RPMI7951 (cell line): ENCODE results near the gene MCM7. TPM values are rescaled to one million over a fixed set of nuclear protein-coding genes. Genes with fewer than 3 reads are reported as not detected.
A peak's percentile ranks its signal among the peaks of the same experiment; 100 is the strongest.

Source experiments
- DNase-seq: peaks from one replicate; pipeline ENCODE4 v3.0.0-alpha.2; 2012; ENCODE audit warnings: low read depth
- total RNA-seq: library from RNA; depleted of rRNA; stranded (reverse); fragments of >200 nt; shearing (Covaris generic); gene quantifications from 2 replicates; pipeline ENCODE4 v1.2.3, GENCODE V29; 2014; rRNA removed

Gene MCM7
- total RNA-seq, 1 experiment from 2014 or later, result 216 TPM

- no peak for DNase-seq
Measured at GRCh38 chr7:100071018-100071723, 30.0 kb downstream of the MCM7 start.

GRCh38 chr7:100069991-100070390 is 31.2 kb downstream of the MCM7 start:
- no peak for DNase-seq

GRCh38 chr7:100066953-100067352 is 34.2 kb downstream of the MCM7 start:
- no peak for DNase-seq

GRCh38 chr7:100065452-100066186 is 35.6 kb downstream of the MCM7 start:
- peak; percentile 70 for DNase-seq

- DNase-seq, result no peak
Measured at GRCh38 chr7:100064162-100064561, 37.0 kb downstream of the MCM7 start.

GRCh38 chr7:100063376-100063775 is 37.8 kb downstream of the MCM7 start:
- DNase-seq, result no peak

GRCh38 chr7:100061518-100062193 is 39.5 kb downstream of the MCM7 start:
- DNase-seq, result no peak

- DNase-seq, result no peak
Measured at GRCh38 chr7:100059251-100059739, 41.9 kb downstream of the MCM7 start.

- no peak for DNase-seq
Measured at GRCh38 chr7:100057006-100057405, 44.2 kb downstream of the MCM7 start.

GRCh38 chr7:100053215-100053614 is 48.0 kb downstream of the MCM7 start:
- DNase-seq, result peak; percentile 52

GRCh38 chr7:100051611-100052010 is 49.6 kb downstream of the MCM7 start:
- DNase-seq, result peak; percentile 25

GRCh38 chr7:100049441-100050291 is 51.5 kb downstream of the MCM7 start, which contains the start of gene ZSCAN21:
Gene ZSCAN21, plus strand, starts transcription at chr7:100049774. Its CDS starts 7,233 bp downstream, at chr7:100057007.
- peak; percentile 84 for DNase-seq

GRCh38 chr7:100048680-100049079 is 52.5 kb downstream of the MCM7 start:
- DNase-seq, result no peak

GRCh38 chr7:100044718-100045117 is 56.5 kb downstream of the MCM7 start:
- peak; percentile 54 for DNase-seq

Other genes starting within 250 kb of the MCM7 start
- gene OR2AE1, start 224.4 kb downstream of the MCM7 start, total RNA-seq, result 0.39 TPM in 1 of 2 replicates, not detected in the other
- 19.1 and 19.4 TPM in 2 replicates for gene TRIM4, start 181.9 kb downstream of the MCM7 start, total RNA-seq
- gene GJC3, start 171.8 kb downstream of the MCM7 start, total RNA-seq, result 0.12 TPM in 1 of 2 replicates, not detected in the other
- 2.1 and 2.2 TPM in 2 replicates for gene AZGP1, start 125.4 kb downstream of the MCM7 start, total RNA-seq
- 10.2 and 10.7 TPM in 2 replicates for gene ZKSCAN1, start 85.8 kb downstream of the MCM7 start, total RNA-seq
- 13.5 and 15.4 TPM in 2 replicates for gene ZSCAN21, start 51.6 kb downstream of the MCM7 start, total RNA-seq
- 22.6 and 25.1 TPM in 2 replicates for gene ZNF3, start 19.7 kb downstream of the MCM7 start, total RNA-seq
- 63.6 and 83.4 TPM in 2 replicates for gene COPS6, start 12.4 kb downstream of the MCM7 start, total RNA-seq
- gene AP4M1, start 246 bp upstream of the MCM7 start, total RNA-seq, result 22.6 and 36.8 TPM in 2 replicates
- 66.7 and 80.4 TPM in 2 replicates for gene TAF6, start 18.0 kb upstream of the MCM7 start, total RNA-seq
- 32.6 and 34.7 TPM in 2 replicates for gene CNPY4, start 18.2 kb upstream of the MCM7 start, total RNA-seq
- gene MBLAC1, start 25.6 kb upstream of the MCM7 start, total RNA-seq, result 1.6 and 4.8 TPM in 2 replicates
- gene LAMTOR4, start 47.5 kb upstream of the MCM7 start, total RNA-seq, result 221 and 278 TPM in 2 replicates
- gene TRAPPC14, start 57.3 kb upstream of the MCM7 start, total RNA-seq, result 5.8 and 8.1 TPM in 2 replicates
- 10.0 and 10.2 TPM in 2 replicates for gene GAL3ST4, start 67.2 kb upstream of the MCM7 start, total RNA-seq
- gene GPC2, start 76.0 kb upstream of the MCM7 start, total RNA-seq, result 2.5 and 5.7 TPM in 2 replicates
- 2.5 and 3.8 TPM in 2 replicates for gene STAG3, start 76.5 kb upstream of the MCM7 start, total RNA-seq
- gene PVRIG, start 118.6 kb upstream of the MCM7 start, total RNA-seq, result not detected in 2 replicates
- gene SPDYE3, start 206.3 kb upstream of the MCM7 start, total RNA-seq, result not detected in 2 replicates